ENCODE measurements around the gene NAT9.

The NAT9 gene

DNA sequence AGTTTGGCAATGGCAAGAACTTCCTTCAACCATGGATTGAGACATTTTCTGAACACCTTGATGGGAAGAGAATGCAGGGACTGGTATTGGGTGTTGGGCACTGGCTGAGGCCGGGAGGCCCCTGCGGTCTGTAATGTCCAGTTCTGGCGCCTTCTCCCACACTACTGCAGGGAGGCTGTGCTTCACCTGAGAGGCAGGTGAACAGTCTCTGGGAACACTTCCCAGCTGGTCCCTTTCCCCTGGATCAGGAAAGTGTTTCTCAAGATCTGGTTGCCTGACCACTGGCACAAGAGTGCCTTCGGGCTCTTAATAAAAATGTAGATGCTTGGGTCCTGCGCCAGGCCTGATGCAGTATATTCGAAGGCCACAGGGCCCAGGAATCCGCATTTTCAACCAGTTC lies 28.5 kb upstream of the NAT9 start:
- Histone ChIP-seq H3K9me2 (ENCODE audit: low read depth, low read length) (no peaks in the 10 kb centered on the region), H3K27ac (ENCODE audit: low read depth, low read length, poor library complexity, severe bottlenecking) (no peak overlapping the region)

DNA sequence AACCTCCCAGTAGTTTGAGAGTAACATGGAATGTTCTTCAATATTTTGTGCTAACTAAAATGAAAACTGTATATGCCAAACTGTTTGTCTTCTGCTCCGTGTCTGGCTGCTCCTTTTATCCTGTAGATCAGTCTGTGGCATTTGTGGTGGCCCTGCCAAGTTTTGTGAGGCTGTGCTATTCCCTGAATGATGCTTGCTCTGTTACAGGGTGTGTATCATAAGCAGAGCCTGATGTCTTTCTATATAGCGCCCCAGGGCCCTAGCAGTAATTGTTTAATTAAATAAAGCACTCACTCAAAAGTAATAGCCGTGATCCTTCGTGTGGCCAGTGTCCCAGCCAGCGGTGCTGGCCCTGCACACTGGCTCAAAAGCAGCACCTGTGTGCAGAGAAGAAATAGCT lies 27.8 kb upstream of the NAT9 start:
- TF ChIP-seq, protein P1, sequence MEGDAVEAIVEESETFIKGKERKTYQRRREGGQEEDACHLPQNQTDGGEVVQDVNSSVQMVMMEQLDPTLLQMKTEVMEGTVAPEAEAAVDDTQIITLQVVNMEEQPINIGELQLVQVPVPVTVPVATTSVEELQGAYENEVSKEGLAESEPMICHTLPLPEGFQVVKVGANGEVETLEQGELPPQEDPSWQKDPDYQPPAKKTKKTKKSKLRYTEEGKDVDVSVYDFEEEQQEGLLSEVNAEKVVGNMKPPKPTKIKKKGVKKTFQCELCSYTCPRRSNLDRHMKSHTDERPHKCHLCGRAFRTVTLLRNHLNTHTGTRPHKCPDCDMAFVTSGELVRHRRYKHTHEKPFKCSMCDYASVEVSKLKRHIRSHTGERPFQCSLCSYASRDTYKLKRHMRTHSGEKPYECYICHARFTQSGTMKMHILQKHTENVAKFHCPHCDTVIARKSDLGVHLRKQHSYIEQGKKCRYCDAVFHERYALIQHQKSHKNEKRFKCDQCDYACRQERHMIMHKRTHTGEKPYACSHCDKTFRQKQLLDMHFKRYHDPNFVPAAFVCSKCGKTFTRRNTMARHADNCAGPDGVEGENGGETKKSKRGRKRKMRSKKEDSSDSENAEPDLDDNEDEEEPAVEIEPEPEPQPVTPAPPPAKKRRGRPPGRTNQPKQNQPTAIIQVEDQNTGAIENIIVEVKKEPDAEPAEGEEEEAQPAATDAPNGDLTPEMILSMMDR (IDR thresholded peaks at IDR 0.05; ENCODE audit: low read length) = no peak
- no peak for TF ChIP-seq EZH2 (IDR thresholded peaks at IDR 0.05; ENCODE audit: borderline replicate concordance, low read length)
- Histone ChIP-seq H4K20me1 (ENCODE audit: insufficient read depth, low read length) (no peaks in the 10 kb centered on the region), H2AFZ (ENCODE audit: low read length) (no peak overlapping the region), H3F3A (ENCODE audit: insufficient read depth, low read length) (no peaks in the 10 kb centered on the region), H3K4me2 (ENCODE audit: low read length) (no peak overlapping the region), H3K79me2 (ENCODE audit: insufficient read depth, low read length) (no peaks in the 10 kb centered on the region), H3K27ac (ENCODE audit: low read depth, low read length, poor library complexity, severe bottlenecking) (no peak overlapping the region), H3K4me1 (ENCODE audit: insufficient read depth, low read length, severe bottlenecking) (no peaks in the 10 kb centered on the region), H3K9me2 (ENCODE audit: low read depth, low read length) (no peaks in the 10 kb centered on the region), H3K9ac (ENCODE audit: low read length) (no peak overlapping the region), H3K36me3 (ENCODE audit: insufficient read depth, low read length) (peaks cover 6% of the 10 kb centered on the region), H3K27me3 (ENCODE audit: insufficient read depth, low read length) (no peaks in the 10 kb centered on the region), H3K4me3 (ENCODE audit: low read depth, low read length, poor library complexity, severe bottlenecking) (no peak overlapping the region), H3K9me3 (ENCODE audit: low read length) (no peaks in the 10 kb centered on the region)

More for the DNA sequence above, 28.5 kb upstream of the NAT9 start:
- no peak for TF ChIP-seq EZH2 (IDR thresholded peaks at IDR 0.05; ENCODE audit: borderline replicate concordance, low read length)
- TF ChIP-seq, protein P1 (IDR thresholded peaks at IDR 0.05; ENCODE audit: low read length) = no peak
- Histone ChIP-seq H3K4me1 (ENCODE audit: insufficient read depth, low read length, severe bottlenecking) (no peaks in the 10 kb centered on the region), H3F3A (ENCODE audit: insufficient read depth, low read length) (no peaks in the 10 kb centered on the region), H3K4me2 (ENCODE audit: low read length) (no peak overlapping the region), H4K20me1 (ENCODE audit: insufficient read depth, low read length) (no peaks in the 10 kb centered on the region), H2AFZ (ENCODE audit: low read length) (no peak overlapping the region), H3K9ac (ENCODE audit: low read length) (no peak overlapping the region), H3K79me2 (ENCODE audit: insufficient read depth, low read length) (no peaks in the 10 kb centered on the region), H3K36me3 (ENCODE audit: insufficient read depth, low read length) (peaks cover 6% of the 10 kb centered on the region), H3K27me3 (ENCODE audit: insufficient read depth, low read length) (no peaks in the 10 kb centered on the region), H3K9me3 (ENCODE audit: low read length) (no peaks in the 10 kb centered on the region), H3K4me3 (ENCODE audit: low read depth, low read length, poor library complexity, severe bottlenecking) (no peak overlapping the region)

DNA sequence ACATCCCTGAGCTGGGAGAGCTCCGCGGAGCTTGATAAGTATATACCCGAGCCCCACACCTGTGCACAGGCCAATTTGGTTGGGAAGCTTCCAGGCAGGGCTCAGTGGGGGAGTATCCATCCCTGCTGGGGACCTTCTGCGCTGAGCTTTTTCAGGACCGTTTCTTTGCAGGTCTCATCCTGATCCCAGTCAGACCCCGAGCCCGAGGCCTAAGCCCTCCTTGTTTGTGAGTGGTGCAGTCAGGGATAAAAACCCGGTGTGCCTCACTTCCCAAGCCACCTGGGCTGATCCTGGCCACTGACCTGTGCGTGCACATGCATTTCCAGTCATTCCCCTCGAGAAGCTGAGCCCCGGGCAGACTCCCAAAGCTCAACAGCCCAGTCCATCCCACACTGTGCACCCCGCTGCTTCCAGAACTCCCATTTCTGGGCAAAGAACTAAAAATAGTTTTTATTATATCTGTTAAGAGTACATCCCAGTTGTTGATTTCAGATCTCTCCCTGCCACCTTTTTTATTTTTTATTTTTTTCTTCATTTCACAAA lies 27.3 kb upstream of the NAT9 start:
- Histone ChIP-seq H2AFZ (ENCODE audit: low read length) (no peak overlapping the region), H3K79me2 (ENCODE audit: insufficient read depth, low read length) (no peaks in the 10 kb centered on the region), H4K20me1 (ENCODE audit: insufficient read depth, low read length) (no peaks in the 10 kb centered on the region), H3K27me3 (ENCODE audit: insufficient read depth, low read length) (no peaks in the 10 kb centered on the region), H3K4me1 (ENCODE audit: insufficient read depth, low read length, severe bottlenecking) (no peaks in the 10 kb centered on the region), H3K9me2 (ENCODE audit: low read depth, low read length) (no peaks in the 10 kb centered on the region), H3K4me3 (ENCODE audit: low read depth, low read length, poor library complexity, severe bottlenecking) (no peak overlapping the region), H3K9me3 (ENCODE audit: low read length) (no peaks in the 10 kb centered on the region), H3F3A (ENCODE audit: insufficient read depth, low read length) (no peaks in the 10 kb centered on the region), H3K4me2 (ENCODE audit: low read length) (no peak overlapping the region), H3K27ac (ENCODE audit: low read depth, low read length, poor library complexity, severe bottlenecking) (no peak overlapping the region), H3K36me3 (ENCODE audit: insufficient read depth, low read length) (peaks cover 6% of the 10 kb centered on the region), H3K9ac (ENCODE audit: low read length) (no peak overlapping the region)
- TF ChIP-seq, protein P1 (IDR thresholded peaks at IDR 0.05; ENCODE audit: low read length) = no peak

Data from OCI-LY1 (cell line).